HFFc6 (cell line): ENCODE data around the gene PHACTR3. TPM values are rescaled to one million over a fixed set of nuclear protein-coding genes. Genes with fewer than 3 reads are reported as not detected.

ENCODE experiments used
- DNase-seq: peaks from one replicate; pipeline ENCODE4 v3.0.0-alpha.2; 2018
- H3K27ac Mint-ChIP-seq: 2 replicates; pipeline ENCODE4 v1.8.0; 2020; ENCODE audit warnings: mild to moderate bottlenecking, mixed read lengths
- H3K27me3 Mint-ChIP-seq: 2 replicates; pipeline ENCODE4 v1.8.0; 2021; ENCODE audit warnings: mild to moderate bottlenecking, moderate library complexity, mixed read lengths; ENCODE audit not compliant: insufficient read depth
- H3K36me3 Mint-ChIP-seq: 2 replicates; pipeline ENCODE4 v1.8.0; 2021; ENCODE audit warnings: low read depth, mixed read lengths
- H3K4me1 Mint-ChIP-seq: 2 replicates; pipeline ENCODE4 v1.8.0; 2020; ENCODE audit warnings: low read depth, mixed read lengths
- H3K4me3 Mint-ChIP-seq: 2 replicates; pipeline ENCODE4 v1.8.0; 2020; ENCODE audit warnings: mild to moderate bottlenecking, moderate library complexity, mixed read lengths
- H3K9me3 Mint-ChIP-seq: 2 replicates; pipeline ENCODE4 v1.8.0; 2020; ENCODE audit warnings: mild to moderate bottlenecking, mixed read lengths
- CTCF ChIP-seq: fragments of 200-600 bp; sonication (generic); IDR thresholded peaks from 2 replicates; pipeline ENCODE4 v1.5.0; 2021; ENCODE audit warnings: antibody characterized with exemption, mild to moderate bottlenecking
- total RNA-seq, 6 experiments: library from RNA; stranded (reverse); fragmentation: NEBNext Ultra II Directional; extraction: Animal tissue kit (Norgen Biotek cat#: 25700); gene quantifications; 2 replicates in 1 of 6; 3 replicates in 5 of 6; pipeline ENCODE4 v1.2.3, GENCODE V29; 2021

The PHACTR3 gene
- total RNA-seq, 6 experiments from 2014 or later, result not detected

- no peaks in the 10 kb centered on the region for H3K27me3 Mint-ChIP-seq
- no peaks in the 10 kb centered on the region for H3K4me1 Mint-ChIP-seq
- no peak overlapping the region for H3K4me3 Mint-ChIP-seq
- H3K27ac Mint-ChIP-seq, result no peak overlapping the region
- H3K9me3 Mint-ChIP-seq, result peaks cover 49% of the 10 kb centered on the region
- TF ChIP-seq CTCF, result no peak
- DNase-seq, result no peak
- no peaks in the 10 kb centered on the region for H3K36me3 Mint-ChIP-seq
Observed at GRCh38 chr20:59820204-59821041, 216.1 kb downstream of the PHACTR3 start.

GRCh38 chr20:59821201-59821600 is 216.9 kb downstream of the PHACTR3 start:
- Mint-ChIP-seq H3K4me3 (no peak overlapping the region), H3K27me3 (no peaks in the 10 kb centered on the region), H3K27ac (no peak overlapping the region), H3K36me3 (no peaks in the 10 kb centered on the region), H3K9me3 (peaks cover 50% of the 10 kb centered on the region), H3K4me1 (no peaks in the 10 kb centered on the region)
- no peak for DNase-seq
- TF ChIP-seq CTCF, result no peak

- H3K9me3 Mint-ChIP-seq, result peaks cover 56% of the 10 kb centered on the region
Observed at GRCh38 chr20:59821788-59822187, 217.4 kb downstream of the PHACTR3 start.

GRCh38 chr20:59822291-59823029 is 218.1 kb downstream of the PHACTR3 start:
- peaks cover 61% of the 10 kb centered on the region for H3K9me3 Mint-ChIP-seq
- H3K27me3 Mint-ChIP-seq, result no peaks in the 10 kb centered on the region; the same call in none of the 2 replicates
- H3K36me3 Mint-ChIP-seq, result peaks cover 5% of the 10 kb centered on the region; the same call in 1 of the 2 replicates
- H3K4me1 Mint-ChIP-seq, result no peaks in the 10 kb centered on the region
- H3K27ac Mint-ChIP-seq, result no peak overlapping the region
- H3K4me3 Mint-ChIP-seq, result no peak overlapping the region
- TF ChIP-seq CTCF, result no peak
- DNase-seq, result no peak

More at GRCh38 chr20:59821788-59822187, 217.4 kb downstream of the PHACTR3 start:
- Mint-ChIP-seq H3K4me1 (no peaks in the 10 kb centered on the region), H3K4me3 (no peak overlapping the region), H3K36me3 (peaks cover 4% of the 10 kb centered on the region; the same call in 1 of the 2 replicates), H3K27me3 (no peaks in the 10 kb centered on the region; the same call in none of the 2 replicates), H3K27ac (no peak overlapping the region)
- no peak for DNase-seq
- no peak for TF ChIP-seq CTCF

- Mint-ChIP-seq H3K9me3 (peaks cover 59% of the 10 kb centered on the region), H3K27ac (no peak overlapping the region), H3K36me3 (peaks cover 5% of the 10 kb centered on the region; the same call in 1 of the 2 replicates), H3K27me3 (no peaks in the 10 kb centered on the region; the same call in none of the 2 replicates), H3K4me3 (no peak overlapping the region), H3K4me1 (no peaks in the 10 kb centered on the region)
- no peak for DNase-seq
- no peak for TF ChIP-seq CTCF
Observed at GRCh38 chr20:59823030-59823423, 218.7 kb downstream of the PHACTR3 start.
